Sigmoid colon (tissue), 4 donors: Measurements from ENCODE around the gene ARFGAP1.

Source experiments
- CTCF ChIP-seq, 4 experiments: fragments of 450-650 bp in 3 of 4; fragments of 200-600 bp in 1 of 4; IDR thresholded peaks; one replicate each; pipeline ENCODE4 v1.5.1; 2016 to 2019; ENCODE audit warnings: antibody characterized with exemption in 4 of 4, mild to moderate bottlenecking in 3 of 4, moderate library complexity in 2 of 4
- EP300 ChIP-seq, 4 donors: sonication (generic); formaldehyde crosslinking; IDR thresholded peaks; one replicate each; pipeline ENCODE4 v1.6.1; 2017; ENCODE audit warnings: antibody characterized with exemption in 4 of 4
- POLR2A ChIP-seq, 2 donors: fragments of 450-650 bp; IDR thresholded peaks; one replicate each; pipeline ENCODE4 v1.6.1; 2016; ENCODE audit warnings: antibody characterized with exemption in 2 of 2, mild to moderate bottlenecking in 2 of 2, moderate library complexity in 2 of 2

DNA sequence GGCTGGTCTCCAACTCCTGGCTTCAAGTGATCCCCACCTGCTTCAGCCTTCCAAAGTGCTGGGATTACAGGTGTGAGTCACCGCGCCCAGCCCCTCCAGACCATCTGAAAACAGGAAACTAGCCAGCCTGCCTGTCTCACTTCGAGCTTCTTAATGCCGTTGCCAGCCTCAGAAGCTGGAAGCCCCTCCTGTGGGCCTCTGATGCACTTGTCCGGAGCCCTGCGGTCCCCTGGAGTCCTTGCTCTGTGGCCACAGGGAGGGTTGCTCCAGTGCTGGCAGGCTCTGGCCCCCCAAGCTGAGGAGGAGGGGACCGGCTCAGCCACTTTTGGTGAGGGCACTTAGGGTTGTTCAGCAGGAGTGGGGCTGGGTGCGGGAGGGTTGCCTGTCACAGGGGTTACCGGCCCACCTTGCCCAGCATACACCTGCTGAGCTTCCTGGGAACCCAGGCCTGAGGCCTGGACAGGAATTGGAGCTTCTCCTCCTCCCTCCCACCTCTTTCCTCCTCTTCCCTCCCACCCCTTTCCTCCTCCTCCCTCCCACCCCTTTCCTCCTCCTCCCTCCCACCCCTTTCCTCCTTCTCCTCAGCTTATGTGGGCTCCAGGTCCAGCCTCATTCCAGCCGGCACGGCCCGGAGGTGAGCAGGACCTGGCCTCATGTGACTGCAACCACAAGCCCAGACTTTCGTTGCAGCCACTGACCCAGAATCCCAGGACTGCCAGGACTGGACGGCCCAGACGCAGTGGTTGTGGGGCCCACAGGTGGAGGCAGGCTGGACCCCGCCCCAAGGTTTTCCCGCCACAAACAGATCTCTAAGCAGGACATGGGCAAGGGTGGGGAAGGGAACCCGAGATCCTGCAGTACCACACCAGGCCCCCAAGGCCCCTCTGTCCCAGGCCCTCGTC is 46.3 kb upstream of the ARFGAP1 start:
- TF ChIP-seq POLR2A (IDR thresholded peaks at IDR 0.05) (no peak), CTCF (IDR thresholded peaks at IDR 0.05) (no peak), EP300 (IDR thresholded peaks at IDR 0.05) (no peak)
